ENCODE measurements around the gene GPD1L.
"Not testable (repeated sequence)": the region's sequence is repeated elsewhere in the genome, so short reads cannot be mapped to it uniquely, and the experiment has no call there.

GPD1L gene

DNA sequence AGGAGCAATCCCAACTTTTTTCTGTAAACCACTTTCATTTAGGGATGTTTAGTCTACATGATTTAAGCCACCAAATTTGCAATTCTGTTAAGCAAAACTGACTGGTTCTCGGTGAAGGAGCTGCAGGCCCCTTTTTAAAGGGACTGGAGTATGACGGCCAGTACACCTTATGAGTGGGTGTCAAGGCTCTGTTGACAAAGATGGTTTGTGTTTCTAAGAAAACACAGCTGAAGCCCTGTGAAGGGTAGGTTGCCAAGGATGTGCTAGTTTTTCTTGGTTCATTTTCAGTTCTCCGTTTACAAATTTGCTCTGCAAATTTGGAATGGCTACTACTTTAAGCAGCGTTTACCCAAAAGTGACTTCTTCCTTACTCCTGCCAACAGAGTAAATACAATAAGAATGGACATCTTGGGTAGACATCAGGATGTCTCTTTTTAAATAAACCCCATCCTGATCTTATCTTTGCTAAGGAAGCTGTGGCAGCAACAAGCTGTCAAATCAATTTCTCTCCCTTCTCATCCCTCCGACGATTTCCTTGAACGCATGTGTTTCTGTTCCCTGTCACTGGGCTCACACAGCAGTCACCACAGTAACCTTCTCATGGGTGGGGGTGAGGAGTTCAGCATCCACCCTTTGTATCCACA, 73.8 kb downstream of the GPD1L start:
- DNase-seq (ENCODE audit: low read depth in 2 of 2) = no peak

DNA sequence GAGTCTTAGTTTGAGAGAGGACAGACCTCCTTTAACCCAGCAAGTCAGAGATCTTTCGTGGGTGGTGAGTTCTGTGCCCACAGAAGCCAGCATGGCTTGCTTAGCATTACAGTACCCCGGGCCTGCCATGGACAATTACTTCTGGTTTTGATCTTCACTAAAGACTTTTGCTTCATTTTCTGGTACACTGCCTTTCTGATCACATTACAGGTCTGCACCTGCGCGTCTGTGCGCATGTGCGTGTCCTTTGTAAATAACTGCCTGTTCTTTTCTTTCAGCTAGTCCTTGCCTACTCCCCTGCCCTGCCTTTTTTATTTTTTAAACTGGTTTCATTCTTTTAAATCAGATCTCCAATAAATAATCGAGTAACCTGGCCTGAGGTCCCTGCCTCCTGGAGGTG, 74.9 kb downstream of the GPD1L start:
- DNase-seq (ENCODE audit: low read depth in 2 of 2) = no peak

DNA sequence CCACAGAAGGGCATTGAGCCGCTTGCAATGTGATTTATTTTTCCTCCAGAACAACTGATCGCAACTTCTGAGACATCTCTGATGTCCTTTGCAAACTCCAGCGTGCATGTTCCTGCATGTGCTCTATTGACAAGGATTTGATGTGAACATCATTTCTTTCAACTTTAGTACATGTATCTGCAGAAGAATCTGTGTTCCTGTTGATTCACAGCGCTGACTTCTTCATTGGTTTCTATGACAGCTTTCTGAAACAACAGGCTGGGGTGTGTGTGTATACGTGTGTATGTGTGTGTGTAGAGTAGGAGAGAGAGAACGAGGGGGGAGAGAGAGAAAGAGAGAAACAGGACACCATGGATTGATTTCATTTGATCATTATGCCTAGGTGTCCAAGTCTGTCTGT, 75.4 kb downstream of the GPD1L start:
- DNase-seq (ENCODE audit: low read depth in 2 of 2) = no peak

DNA sequence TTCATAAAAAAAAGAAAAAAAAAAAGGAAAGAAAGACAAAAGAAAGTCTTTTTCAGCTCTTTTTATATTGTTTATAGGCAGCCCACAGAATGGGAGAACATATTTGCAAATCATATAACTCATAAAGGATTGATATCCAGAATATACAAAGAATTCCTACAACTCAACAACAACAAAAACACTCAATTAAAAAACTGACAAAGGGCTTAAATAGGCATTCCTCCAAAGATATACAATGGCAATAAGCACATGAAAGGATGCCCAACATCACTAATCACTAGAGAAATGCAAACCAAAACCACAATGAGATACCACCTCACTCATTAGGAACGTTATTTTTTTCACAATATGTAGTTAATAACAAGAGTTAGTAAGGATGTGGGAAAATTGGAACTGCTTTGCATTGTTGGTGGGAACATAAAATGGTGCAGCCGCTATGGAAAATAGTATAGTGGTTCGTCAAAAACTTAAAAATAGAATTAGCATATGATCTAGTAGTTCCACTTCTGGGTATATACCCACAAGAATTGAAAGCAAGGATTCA, 77.8 kb downstream of the GPD1L start:
- no peak for DNase-seq (ENCODE audit: low read depth in 2 of 2)

DNA sequence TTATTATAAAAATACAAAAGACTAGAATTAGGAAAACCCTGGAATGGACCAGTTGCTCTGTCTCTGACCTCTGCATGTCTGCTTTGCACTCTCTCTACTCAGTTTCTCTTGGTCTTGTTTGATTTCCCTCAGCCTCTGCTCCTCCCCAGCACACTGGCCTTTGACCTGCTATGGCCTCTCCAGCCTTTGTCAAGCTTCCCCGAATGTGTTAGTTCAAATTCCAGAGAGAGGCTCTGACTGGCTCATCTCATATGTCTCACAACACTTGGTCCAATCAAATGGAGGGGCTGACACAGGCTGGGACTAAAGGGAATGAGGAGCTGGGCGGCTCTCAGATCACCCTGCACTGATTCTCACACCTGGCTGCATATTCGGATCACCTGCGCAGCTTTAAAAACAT, 79.7 kb downstream of the GPD1L start:
- DNase-seq (ENCODE audit: low read depth in 2 of 2) = no peak

DNA sequence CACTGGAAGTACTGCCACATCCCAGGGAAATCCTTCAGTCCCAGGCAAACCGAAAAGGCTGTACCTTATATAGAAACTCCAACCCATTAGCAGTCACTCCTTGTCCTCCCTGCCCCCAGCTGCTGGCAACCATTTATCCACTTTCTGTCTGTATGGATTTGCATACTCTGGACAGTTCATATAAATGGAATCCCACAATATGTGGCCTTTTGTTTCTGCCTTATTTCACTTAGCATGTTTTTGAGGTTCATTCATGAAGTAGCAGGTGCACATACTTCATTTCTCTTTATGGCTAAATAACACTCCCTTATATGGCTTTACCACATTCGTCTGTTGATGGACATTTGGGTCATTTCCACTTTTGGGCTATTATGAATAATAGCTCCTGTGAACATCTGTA, 80.5 kb downstream of the GPD1L start:
- DNase-seq (ENCODE audit: low read depth in 2 of 2) = no peak

DNA sequence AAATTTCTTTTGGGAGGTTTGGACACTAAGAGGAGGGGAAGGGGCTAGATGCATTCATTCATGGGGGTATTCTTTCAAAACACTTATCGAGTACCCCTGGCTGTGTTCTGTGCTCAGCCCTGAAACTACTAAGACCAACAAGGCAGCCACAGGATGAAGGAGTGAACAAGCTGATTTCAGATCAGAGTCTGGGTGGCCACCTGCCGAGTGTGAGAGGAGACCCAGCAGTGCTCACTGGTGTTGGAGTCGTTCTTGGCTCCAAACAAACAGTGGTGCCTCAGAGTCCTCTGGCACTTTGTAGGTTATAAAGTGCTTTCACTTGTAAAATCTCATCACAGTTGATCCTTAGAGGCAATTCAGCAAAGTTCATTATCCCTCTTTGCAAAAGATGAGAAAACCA, 83.3 kb downstream of the GPD1L start:
- DNase-seq (ENCODE audit: low read depth in 2 of 2) = no peak

DNA sequence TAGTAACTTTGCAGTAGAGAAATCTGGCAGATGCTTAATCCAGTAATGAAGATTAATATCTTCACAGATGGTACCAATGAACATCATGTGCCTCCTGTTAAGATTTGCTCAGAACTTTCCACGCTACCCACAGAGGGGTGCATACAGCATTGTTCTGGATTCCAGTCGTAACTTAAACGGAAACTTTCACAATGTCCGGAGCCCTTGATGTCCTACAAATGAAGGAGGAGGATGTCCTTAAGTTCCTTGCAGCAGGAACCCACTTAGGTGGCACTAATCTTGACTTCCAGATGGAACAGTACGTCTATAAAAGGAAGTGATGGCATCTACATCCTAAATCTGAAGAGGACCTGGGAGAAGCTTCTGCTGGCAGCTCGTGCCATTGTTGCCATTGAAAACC, 84.1 kb downstream of the GPD1L start:
- not testable (repeated sequence) for DNase-seq (ENCODE audit: low read depth in 2 of 2)

DNA sequence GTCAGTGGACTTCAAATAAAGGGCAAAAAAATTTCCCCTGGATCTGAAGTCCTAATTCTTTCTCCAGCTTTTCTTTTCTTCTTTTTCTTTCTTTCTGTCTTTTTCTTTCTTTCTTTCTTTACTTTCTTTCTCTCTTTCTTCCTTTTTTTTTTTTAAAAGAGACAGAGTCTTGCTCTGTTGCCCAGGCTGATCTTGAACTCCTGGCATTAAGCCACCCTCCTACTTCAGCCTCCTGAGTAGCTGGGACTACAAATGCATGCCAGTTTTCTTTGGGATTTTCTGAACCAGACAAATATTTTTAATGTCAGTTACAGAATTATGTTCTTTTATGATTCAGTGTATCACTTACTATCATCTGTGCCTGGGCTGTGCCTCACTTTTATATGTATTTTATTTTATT, 86.7 kb downstream of the GPD1L start:
- no peak for DNase-seq (ENCODE audit: low read depth in 2 of 2)

DNA sequence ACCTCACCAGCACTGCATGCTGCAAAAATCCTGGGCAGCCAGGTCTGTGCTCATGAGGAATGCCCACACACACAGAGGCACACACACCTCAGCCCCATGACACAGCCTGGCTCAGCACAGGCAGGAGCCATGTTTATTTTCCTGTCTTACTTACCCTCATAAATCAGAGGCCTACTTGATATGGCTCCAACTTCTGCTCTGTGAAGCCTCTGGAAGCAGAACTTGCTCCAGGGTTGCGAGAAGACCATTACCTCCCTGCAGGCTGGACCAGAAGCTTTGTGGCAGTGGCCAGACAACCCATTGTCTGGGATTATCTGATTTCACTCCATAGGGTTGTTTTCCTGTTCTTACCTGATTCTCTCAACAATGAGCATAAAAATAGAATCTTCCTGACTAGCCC, 88.2 kb downstream of the GPD1L start:
- no peak for DNase-seq (ENCODE audit: low read depth in 2 of 2)

DNA sequence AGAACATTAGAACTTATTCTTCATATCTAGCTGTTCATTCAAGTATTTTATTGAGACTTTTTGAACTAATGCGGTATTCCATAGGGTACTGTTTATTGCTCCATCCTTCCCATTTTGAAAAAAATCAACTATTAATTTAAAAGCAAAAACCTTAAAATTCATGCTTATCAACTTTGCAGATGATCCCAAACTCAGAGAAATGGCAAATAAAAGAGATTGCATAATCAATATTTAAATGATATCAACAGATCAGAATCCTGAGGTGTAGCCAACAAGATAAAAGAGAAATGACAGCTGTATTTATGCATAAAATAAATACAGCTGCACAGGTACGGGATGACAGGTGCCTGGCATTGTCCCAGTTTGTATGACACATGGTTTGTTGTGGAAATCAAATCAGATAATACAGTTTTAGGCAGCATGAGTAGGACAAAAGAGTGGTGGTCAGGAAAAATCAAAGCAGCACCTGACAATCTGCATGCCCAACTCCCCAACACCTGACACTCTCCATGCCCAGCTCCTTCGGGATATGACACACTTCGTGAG, 89.6 kb downstream of the GPD1L start:
- no peak for DNase-seq (ENCODE audit: low read depth in 2 of 2)

DNA sequence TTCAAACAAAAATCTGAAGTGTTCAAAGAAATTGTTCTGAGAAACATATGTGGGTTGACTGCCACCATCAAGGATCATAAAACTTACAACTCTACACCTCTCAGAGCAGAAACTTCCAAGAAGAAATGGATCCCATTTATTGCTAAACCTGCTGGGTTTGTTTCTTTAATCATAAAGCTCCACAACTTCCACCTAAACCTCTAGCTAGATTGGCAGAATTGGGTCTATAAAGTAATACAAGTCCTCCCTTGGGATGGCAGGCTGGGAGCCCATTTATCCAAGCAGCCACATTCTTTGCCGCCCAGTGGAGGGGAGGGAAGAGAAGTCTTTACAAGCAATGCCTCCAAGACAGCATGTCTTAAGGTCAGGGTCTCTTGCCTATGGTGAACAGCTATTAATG, 91.6 kb downstream of the GPD1L start:
- DNase-seq (ENCODE audit: low read depth in 2 of 2) = no peak

DNA sequence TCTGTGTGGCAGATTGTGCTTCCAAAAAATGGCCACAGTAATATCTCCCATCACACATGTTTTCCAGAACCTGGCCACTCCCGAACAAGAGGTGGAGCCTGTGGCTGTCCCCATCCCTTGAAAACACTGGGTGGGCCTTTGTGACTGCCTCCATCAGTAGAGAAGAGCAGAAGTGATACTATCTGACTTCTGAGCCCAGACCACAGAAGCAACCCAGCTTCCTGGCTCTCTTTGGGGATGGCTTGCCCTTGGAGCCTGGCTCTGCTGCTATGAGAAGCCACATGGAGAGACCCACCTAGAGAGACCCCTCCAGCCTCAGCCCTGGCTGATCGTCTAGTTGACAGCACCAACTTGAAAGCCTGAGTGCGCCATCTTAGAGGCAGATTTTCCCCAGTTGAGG, 92.3 kb downstream of the GPD1L start:
- DNase-seq (ENCODE audit: low read depth in 2 of 2) = no peak

DNA sequence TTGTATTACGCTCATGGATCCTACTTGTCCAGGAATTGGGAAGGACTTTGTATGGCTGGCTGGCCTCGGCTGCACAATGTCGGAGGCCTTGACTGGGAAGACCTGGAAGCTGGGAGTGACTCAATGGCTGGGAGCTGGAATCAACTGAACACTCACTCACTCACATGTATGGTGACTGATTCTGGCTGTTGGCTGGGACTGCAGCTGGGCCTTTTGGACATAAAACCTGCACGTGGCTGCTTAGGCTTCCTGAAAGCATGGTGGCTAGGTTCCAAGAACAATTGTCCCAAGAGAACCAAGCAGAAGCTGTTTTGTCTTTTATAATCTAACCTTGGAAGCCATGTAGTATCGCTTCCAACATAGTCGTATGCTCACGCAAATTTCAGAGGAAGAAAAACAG, 94.1 kb downstream of the GPD1L start:
- DNase-seq (ENCODE audit: low read depth in 2 of 2) = no peak

DNA sequence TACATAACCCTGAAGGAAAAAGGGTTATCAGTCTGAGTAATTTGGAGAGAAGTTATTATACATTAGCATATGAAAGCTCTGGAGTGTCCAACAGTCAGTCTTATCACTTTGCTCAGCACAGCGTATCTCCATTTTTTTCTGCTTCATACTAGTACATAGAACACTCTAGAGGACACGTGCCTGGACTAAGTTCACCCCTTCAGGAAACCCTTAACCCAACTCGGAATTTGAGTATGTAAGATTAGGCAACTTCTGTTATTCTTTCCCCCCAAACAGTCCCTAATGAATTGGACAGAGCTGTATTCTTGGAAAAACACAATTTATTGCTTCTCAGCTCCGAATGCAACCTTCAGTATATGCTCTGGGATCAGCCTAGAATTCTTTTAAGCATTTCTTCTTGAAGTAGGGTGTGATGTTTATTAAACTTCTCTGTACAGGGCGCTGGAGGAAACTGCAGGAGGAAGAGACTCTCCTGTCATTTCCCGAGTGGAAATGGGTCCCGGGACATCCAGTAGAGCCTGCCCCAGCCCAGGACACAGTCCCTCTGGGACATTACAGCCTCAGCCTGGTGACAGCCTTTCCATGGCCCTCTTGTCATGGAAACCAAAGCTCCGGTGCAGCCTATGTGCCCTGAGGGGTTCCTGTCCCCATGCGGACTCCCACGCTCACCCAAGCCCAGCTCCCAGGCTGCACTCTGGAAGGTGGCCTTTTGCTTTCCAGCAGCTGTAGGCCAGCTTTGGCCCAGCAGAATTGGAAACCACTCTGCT, 94.8 kb downstream of the GPD1L start:
- DNase-seq (ENCODE audit: low read depth in 2 of 2) = no peak

DNA sequence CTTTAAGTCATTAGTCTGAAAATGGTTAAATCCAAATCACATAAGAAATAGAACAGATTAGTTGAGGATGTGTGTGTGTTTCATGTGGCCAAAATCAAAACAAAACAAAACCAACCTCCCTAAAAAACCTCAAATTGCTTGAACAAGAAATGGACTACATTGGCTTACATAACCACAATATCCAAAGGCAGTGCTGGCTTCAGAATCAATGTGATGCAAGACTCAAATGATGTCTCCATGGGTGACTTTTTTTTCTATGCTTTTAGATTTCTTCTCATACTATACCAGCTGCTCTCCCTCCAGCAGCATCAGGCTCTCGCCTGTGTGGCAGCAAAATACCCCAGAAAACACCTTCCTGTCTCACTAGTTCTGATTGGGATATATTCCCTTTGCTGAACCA, 96.1 kb downstream of the GPD1L start:
- no peak for DNase-seq (ENCODE audit: low read depth in 2 of 2)

DNA sequence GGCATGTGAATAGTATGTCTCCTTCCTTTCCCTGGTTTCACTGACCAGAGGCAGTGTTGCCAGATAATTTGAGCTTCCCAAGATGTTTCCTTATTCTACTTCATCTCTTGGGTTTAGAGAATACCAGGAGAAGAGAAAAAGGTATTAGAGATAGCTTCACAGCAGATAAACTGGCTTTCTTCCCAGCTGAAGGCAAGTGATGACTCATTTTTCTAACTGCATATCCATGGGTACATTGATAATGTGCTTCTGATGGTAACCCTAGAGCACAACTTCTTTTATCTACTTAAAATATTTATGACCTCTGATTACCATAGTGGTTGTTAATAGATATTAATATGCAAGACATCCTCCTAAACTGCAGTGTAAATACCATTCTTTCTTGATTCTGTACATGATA, 97.4 kb downstream of the GPD1L start:
- DNase-seq (ENCODE audit: low read depth in 2 of 2) = no peak

DNA sequence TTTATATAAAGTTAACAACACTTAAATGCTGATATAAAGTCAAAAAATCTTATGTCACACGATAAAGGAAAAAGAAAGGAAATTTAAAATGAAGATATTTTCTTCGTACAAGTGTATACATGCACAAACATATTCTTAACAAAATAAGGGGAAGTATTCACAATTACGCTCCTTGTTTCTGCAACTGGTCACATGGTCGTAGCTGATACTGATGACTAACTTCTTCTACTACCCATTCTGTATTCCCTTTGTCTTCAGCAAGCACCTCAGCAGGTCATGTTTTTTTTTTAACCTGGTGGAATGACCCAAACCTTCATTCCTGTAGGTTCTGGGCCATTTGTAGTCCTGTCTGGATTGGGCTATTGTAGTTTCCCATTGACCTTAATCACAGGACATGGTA, 102.0 kb downstream of the GPD1L start:
- DNase-seq (ENCODE audit: low read depth in 2 of 2) = no peak

DNA sequence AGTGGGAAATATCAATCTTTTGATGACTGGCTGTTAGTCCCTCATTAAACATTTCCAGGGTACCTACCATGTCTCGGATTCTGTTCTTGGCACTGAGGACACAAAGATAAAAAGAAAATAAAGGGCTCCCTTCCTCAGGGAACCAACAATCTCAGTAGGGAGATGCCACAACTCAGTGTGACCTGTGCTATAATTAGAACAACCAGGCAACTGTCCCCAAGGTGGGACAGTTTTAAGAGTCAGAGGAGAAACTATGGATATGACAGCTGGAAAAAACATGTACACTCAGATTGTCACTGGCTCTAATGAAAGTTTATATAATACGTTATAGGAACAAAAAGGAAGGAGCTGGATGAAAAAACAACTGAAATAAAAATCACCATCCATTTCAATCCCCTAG, 108.8 kb downstream of the GPD1L start:
- DNase-seq (ENCODE audit: low read depth in 2 of 2) = no peak

DNA sequence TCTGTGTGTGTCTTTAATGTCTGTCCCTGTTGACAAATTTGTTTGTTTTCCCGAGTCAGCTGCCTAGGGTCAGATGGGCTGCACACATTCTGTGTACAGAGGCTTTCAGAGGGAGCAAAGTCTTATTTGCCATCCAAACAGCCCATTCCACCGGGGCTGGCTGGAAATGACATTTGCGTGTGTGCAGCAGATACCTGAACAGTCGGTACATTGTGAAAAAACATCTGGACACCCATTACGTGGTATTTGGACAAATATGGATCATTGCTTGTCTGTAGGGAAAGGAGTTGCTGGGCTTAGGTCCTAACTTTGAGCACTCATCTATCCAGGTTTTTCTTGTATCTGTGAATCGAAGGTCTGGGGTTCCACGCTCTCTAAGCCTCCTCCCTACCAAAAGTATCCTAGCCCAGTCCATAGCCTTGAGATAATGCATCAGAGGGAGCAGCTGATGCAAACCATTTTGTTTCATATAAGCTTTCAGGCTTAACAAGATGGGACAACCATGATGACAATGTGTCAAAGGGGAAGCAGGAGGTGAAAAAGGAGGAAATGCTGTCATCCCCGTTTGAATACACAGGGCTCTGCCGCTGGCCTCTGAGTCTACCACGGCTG, 109.9 kb downstream of the GPD1L start:
- DNase-seq (ENCODE audit: low read depth in 2 of 2) = no peak

DNA sequence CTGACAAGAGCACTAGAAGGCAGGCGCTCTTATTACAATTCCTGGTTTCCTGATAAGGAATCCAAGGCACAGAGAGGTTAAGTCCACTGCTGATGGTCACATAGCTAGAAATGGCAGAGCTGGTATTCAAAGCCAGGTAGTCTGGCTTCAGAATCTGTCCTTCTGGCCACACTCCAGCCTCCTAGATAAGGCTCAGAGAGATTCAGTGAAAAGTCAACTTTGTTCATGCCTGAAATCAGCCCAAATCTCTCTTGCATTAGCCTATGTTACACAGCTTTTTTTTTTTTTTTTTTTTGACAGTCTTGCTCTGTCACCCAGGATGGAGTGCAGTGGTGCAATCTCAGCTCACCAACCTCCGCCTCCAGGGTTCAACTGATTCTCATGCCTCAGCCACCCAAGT, 110.9 kb downstream of the GPD1L start:
- DNase-seq (ENCODE audit: low read depth in 2 of 2) = no peak
